Kidney (tissue), 14 donors: ENCODE results near the gene KY. TPM values are rescaled to one million over a fixed set of nuclear protein-coding genes. Genes with fewer than 3 reads are reported as not detected.

Experiments used
- DNase-seq, 5 donors: peaks; one replicate each; pipeline ENCODE4 v3.0.0-alpha.2; 2013 to 2020
- FAIRE-seq: peaks from 2 replicates; lab custom pipeline; 2012; peaks lifted over from hg19 to GRCh38; lab: Jason Lieb, UNC
- H3K27ac ChIP-seq, 2 donors: one replicate each; pipeline ENCODE4 v1.7.0; 2013; ENCODE audit warnings: low read depth in 2 of 2, low read length in 2 of 2, inconsistent platforms in 1 of 2
- H3K27me3 ChIP-seq: one replicate; pipeline ENCODE4 v1.7.1; 2013; ENCODE audit warnings: low read length, inconsistent platforms; ENCODE audit not compliant: control insufficient read depth, insufficient read depth
- H3K36me3 ChIP-seq, 3 donors: one replicate each; pipeline versions ENCODE4 v1.7.0 to v1.7.1; 2013; ENCODE audit warnings: low read length in 3 of 3, control low read depth in 1 of 3, inconsistent platforms in 1 of 3; ENCODE audit not compliant: insufficient read depth in 3 of 3, control insufficient read depth in 2 of 3
- H3K4me1 ChIP-seq, 3 donors: one replicate each; pipeline versions ENCODE4 v1.7.0 to v1.7.1; 2013; ENCODE audit warnings: low read length in 3 of 3, inconsistent platforms in 1 of 3, low read depth in 1 of 3; ENCODE audit not compliant: control insufficient read depth in 2 of 3, insufficient read depth in 2 of 3
- H3K4me3 ChIP-seq, 3 donors: one replicate each; pipeline versions ENCODE4 v1.7.0 to v1.8.1; 2013; ENCODE audit warnings: low read length in 3 of 3, control low read depth in 1 of 3, inconsistent platforms in 1 of 3
- H3K9ac ChIP-seq, 3 donors: one replicate each; pipeline versions ENCODE4 v1.7.0 to v1.7.1; 2013; ENCODE audit warnings: low read length in 3 of 3, control low read depth in 1 of 3, inconsistent platforms in 1 of 3
- H3K9me3 ChIP-seq, 3 donors: one replicate each; pipeline versions ENCODE4 v1.7.0 to v1.7.1; 2013; ENCODE audit warnings: low read length in 3 of 3, control low read depth in 1 of 3, inconsistent platforms in 1 of 3; ENCODE audit not compliant: control insufficient read depth in 2 of 3, insufficient read depth in 1 of 3
- intact Hi-C: fragments of 100-400 bp; cut with DNase I; formaldehyde crosslinking; loops from one replicate; pipeline ENCODE4 v1.11.1; 2022
- polyA plus RNA-seq: library from polyadenylated mRNA; stranded (reverse); fragments of 350-450 nt; fragmentation: Illumina TruSeq; extraction: RNeasy Lipid Tissue Mini Kit (QIAGEN cat#74804); gene quantifications from one replicate; pipeline ENCODE4 v1.2.3, GENCODE V29; 2014; ENCODE audit warnings: low read depth, low replicate concordance; ENCODE audit not compliant: insufficient read depth
- total RNA-seq: library from RNA; stranded (reverse); fragmentation: NEBNext Ultra II Directional; extraction: Animal tissue kit (Norgen Biotek cat#: 25700); gene quantifications from one replicate; pipeline ENCODE4 v1.2.1, GENCODE V29; 2021
- TF ChIP-seq, protein P1 (sequence below): IDR thresholded peaks from 3 replicates; pipeline ENCODE4 v1.5.1; 2012; ENCODE audit warnings: mild to moderate bottlenecking, moderate library complexity, borderline replicate concordance; ENCODE audit not compliant: insufficient read depth; ENCODE audit errors: extremely low read depth
- donor health status: control.
- donor health status: control.
- donor health status: control.
- donor health status: control.
- donor health status: control.
- donor health status: DM: yes; HTN: yes; CAD: no.
- donor health status: Normal renal cell carcinoma (clear cell type).

The KY gene
- total and polyA plus RNA-seq, 2 donors from 2014 or later = 0.50 to 0.69 TPM

DNA sequence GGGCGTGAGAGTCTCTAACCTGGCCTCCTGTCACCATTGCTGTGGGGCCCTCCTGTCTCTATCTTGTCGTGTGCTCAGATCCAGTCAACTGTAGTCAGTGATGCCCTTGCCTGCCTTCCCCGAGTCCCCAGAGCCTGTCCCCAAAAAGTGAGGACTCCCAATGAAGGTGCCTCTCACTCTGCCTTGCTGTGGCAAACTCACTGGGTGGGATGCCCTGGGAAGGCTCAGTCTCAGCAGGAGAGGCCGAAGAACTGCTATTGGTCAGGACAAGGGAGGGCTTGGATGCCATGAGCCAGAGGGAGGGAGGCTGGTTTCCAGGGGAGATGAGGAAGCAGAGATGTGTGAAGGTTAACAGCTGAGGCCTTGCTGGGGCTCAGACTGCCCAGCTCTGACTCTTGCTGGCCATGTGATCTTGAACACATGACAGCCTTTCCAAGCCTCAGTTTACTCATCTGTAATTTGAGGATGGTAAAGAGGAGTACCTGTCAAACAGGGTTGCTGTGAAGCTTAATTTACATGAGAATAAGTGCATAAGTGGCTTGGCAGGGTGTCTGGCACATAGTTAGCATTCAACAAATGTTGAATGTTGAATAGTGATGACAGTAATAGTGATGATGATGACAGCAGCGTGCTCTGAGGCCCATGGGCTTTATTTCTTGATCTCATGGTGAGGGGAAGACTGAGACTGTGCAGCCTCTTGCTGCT is 8.2 kb downstream of the KY start:
- H3K4me3 ChIP-seq = no peak overlapping the region
- intact Hi-C loops = no loop called here
- H3K27me3 ChIP-seq = no peaks in the 10 kb centered on the region
- H3K4me1 ChIP-seq = no peaks in the 10 kb centered on the region
- H3K27ac ChIP-seq = no peak overlapping the region
- H3K9ac ChIP-seq = no peak overlapping the region
- H3K36me3 ChIP-seq = no peaks in the 10 kb centered on the region
- TF ChIP-seq, protein P1, sequence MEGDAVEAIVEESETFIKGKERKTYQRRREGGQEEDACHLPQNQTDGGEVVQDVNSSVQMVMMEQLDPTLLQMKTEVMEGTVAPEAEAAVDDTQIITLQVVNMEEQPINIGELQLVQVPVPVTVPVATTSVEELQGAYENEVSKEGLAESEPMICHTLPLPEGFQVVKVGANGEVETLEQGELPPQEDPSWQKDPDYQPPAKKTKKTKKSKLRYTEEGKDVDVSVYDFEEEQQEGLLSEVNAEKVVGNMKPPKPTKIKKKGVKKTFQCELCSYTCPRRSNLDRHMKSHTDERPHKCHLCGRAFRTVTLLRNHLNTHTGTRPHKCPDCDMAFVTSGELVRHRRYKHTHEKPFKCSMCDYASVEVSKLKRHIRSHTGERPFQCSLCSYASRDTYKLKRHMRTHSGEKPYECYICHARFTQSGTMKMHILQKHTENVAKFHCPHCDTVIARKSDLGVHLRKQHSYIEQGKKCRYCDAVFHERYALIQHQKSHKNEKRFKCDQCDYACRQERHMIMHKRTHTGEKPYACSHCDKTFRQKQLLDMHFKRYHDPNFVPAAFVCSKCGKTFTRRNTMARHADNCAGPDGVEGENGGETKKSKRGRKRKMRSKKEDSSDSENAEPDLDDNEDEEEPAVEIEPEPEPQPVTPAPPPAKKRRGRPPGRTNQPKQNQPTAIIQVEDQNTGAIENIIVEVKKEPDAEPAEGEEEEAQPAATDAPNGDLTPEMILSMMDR = no peak
- peak in 1 of 5 donors; percentile 22 for DNase-seq
- FAIRE-seq = no peak
- no peaks in the 10 kb centered on the region for H3K9me3 ChIP-seq

DNA sequence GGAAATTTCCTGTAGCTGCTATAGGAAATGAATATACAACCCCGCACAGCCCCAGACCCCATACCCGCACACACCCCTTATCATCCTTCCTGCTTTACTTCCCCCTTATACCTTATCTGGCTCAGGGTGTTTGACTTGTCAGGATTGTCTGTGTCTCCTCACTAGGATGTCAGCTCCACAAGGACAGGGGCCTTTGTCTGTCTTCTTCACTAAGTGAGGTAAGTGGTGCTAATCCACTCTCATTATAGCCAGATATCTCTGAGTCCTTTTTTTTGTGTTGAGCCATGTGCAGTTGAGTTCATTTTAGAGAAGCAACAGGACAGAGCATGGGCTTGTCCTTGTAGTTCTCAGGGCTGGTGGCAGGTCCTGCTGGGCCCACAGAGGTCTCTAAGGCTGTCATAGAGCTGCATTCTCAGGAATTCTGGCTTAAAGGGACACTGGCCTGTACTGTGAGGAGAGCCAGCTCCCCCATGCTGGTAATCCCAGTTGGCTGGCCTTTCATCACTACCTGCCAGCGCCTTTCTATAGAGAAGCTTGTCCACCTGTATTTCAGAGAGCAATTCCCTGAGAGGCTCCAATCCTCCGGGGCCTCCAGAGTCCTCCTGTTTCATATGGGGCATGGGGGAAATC is 9.0 kb downstream of the KY start:
- TF ChIP-seq, protein P1 = no peak

DNA sequence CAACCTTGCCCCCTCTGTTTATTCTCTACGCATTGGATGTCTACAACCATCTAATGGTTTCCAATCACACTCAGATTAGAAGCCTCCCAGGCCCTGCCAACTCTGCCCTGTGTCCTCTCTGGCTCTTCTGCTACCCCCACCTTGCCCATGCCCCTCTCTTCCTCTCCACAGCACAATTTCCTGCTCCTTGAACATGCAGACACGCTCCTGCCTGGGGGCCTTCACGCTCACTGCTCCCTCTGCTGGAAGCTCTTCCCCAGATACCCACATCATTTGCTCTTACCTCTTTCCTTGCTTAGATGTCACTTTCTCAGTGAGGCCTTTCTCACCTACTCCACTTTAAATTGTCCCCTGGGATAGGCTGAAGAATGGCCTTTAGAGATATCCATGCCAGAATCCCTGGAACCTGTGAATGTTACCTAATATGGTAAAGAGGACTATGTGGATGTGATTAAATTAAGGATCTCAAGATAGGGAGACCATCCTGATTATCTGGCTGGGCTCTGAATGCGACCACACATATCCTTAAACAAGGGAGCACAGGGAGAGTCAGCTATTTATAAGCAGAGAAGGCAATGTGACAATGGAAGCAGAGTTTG is 9.9 kb downstream of the KY start:
- Histone ChIP-seq H3K4me3 (no peak overlapping the region), H3K4me1 (no peaks in the 10 kb centered on the region), H3K27me3 (no peaks in the 10 kb centered on the region), H3K27ac (no peak overlapping the region), H3K36me3 (no peaks in the 10 kb centered on the region), H3K9ac (no peak overlapping the region), H3K9me3 (no peaks in the 10 kb centered on the region)
- DNase-seq (peak in 4 of 5 donors; percentile 36 to 54 (median 40)), FAIRE-seq (no peak)
- TF ChIP-seq, protein P1 = peak; percentile 37
- intact Hi-C loops = no loop called here

More for the DNA sequence above, 9.0 kb downstream of the KY start:
- Histone ChIP-seq H3K9ac (no peak overlapping the region), H3K36me3 (no peaks in the 10 kb centered on the region), H3K4me3 (no peak overlapping the region), H3K27me3 (no peaks in the 10 kb centered on the region), H3K9me3 (no peaks in the 10 kb centered on the region), H3K4me1 (no peaks in the 10 kb centered on the region), H3K27ac (no peak overlapping the region)
- FAIRE-seq (no peak), DNase-seq (no peak)
- intact Hi-C loops = no loop called here
